ENCODE data around the gene TOP1.
A peak's percentile ranks its signal among the peaks of the same experiment; 100 is the strongest.

TOP1 gene

GRCh38 chr20:41087325-41087685, 58.7 kb downstream of the TOP1 start:
- TF ChIP-seq CTCF (IDR thresholded peaks at IDR 0.05; ENCODE audit: insufficient read depth, low read depth, low read length, missing control alignments): no peak
- no peak for DNase-seq (ENCODE audit: low read depth)
- no peak overlapping the region for H3K4me3 ChIP-seq (ENCODE audit: low read depth, low read length)

- DNase-seq (ENCODE audit: low read depth): no peak
- TF ChIP-seq CTCF (IDR thresholded peaks at IDR 0.05; ENCODE audit: insufficient read depth, low read depth, low read length, missing control alignments): no peak
- H3K4me3 ChIP-seq (ENCODE audit: low read depth, low read length): no peak overlapping the region
These were observed 59.2 kb downstream of the TOP1 start for GRCh38 chr20:41087777-41088176.

- TF ChIP-seq CTCF (IDR thresholded peaks at IDR 0.05; ENCODE audit: insufficient read depth, low read depth, low read length, missing control alignments): no peak
- no peak overlapping the region for H3K4me3 ChIP-seq (ENCODE audit: low read depth, low read length)
- DNase-seq (ENCODE audit: low read depth): no peak
These were observed 60.9 kb downstream of the TOP1 start for GRCh38 chr20:41089555-41089954.

DNA sequence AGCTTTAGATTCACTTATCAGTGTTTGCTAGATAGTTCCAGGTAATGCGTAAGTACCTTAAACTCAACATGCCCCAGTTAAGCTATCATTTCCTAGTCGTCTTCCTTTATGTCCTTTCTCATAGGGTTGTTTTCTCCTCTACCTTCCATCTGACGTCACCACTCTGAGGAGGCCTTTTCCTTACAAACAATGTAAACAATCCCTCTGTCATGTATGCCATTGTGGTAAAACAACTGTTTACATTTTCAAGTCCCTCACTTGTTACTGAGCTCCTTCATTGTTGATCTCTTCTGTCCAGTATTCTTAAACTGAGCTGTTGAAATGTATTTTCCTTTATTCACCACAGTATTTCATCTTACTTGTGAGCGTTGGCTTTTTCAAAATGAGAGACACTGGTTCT, 63.3 kb downstream of the TOP1 start:
- DNase-seq (ENCODE audit: low read depth): no peak
- no peak for TF ChIP-seq CTCF (IDR thresholded peaks at IDR 0.05; ENCODE audit: insufficient read depth, low read depth, low read length, missing control alignments)
- H3K4me3 ChIP-seq (ENCODE audit: low read depth, low read length): no peak overlapping the region

- no peak for DNase-seq (ENCODE audit: low read depth)
- TF ChIP-seq CTCF (IDR thresholded peaks at IDR 0.05; ENCODE audit: insufficient read depth, low read depth, low read length, missing control alignments): no peak
- H3K4me3 ChIP-seq (ENCODE audit: low read depth, low read length): no peak overlapping the region
These were observed 65.9 kb downstream of the TOP1 start for GRCh38 chr20:41094353-41095055.

DNA sequence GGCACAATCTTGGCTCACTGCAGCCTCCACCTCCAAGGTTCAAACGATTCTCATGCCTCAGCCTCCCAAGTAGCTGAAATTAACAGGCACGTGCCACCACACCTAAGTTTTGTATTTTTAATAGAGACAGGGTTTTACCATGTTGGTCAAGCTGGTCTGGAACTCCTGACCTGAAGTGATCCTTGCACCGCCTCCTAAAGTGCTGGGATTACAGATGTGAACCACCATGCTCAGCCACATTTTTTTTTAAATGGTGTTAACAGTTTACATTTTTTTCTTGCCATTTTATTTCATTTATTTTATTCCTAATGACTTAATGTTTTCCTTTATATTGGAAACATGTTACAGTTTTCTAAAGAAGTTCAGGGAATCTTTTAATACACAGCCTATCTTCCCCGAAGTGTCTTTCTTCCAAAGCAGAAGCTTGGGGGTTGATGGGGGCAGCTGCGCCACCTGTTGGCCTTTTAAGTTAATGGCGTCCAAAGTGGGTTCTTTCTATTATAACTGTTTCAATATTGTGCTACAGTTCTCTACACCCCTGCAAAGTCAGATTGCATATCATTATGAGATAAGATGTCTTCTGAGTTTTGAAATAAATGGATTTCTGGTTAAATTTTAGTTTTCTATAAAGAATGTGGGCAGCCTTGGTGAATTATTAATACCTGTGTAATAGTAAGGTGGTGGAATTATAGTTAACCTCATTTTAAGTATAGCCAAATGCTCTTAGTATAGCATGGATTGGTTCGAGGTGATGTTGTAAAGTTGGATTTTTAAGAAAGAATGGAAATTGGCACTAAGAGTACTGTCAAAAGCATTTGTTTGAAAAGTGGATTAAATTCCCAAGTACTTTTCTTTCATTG, 66.7 kb downstream of the TOP1 start:
- peak; percentile 71 for DNase-seq (ENCODE audit: low read depth)
- H3K4me3 ChIP-seq (ENCODE audit: low read depth, low read length): no peak overlapping the region
- TF ChIP-seq CTCF (IDR thresholded peaks at IDR 0.05; ENCODE audit: insufficient read depth, low read depth, low read length, missing control alignments): peak; percentile 79

All from GM12865 (cell line).